H1 (cell line): ENCODE data around the gene FBN1. TPM values are rescaled to one million over a fixed set of nuclear protein-coding genes. Genes with fewer than 3 reads are reported as not detected.

Experiments used
- CTCF ChIA-PET: fragments of 300-600 bp; sonication (Branson Sonifier 250); formaldehyde crosslinking; loops from one replicate; lab custom pipeline; 2021; ENCODE audit not compliant: partially characterized antibody; lab: Charles Lee
- POLR2A ChIA-PET: fragments of 300-600 bp; sonication (Branson Sonifier 250); formaldehyde crosslinking; loops from one replicate; lab custom pipeline; 2021; ENCODE audit warnings: inconsistent platforms; ENCODE audit not compliant: partially characterized antibody; lab: Charles Lee
- DNase-seq, 2 experiments: peaks; one replicate each; pipeline versions ENCODE4 v3.0.0 to v3.0.0-alpha.2; 2010 to 2022; ENCODE audit warnings: low spot score in 2 of 2, low read depth in 1 of 2, mixed read lengths in 1 of 2
- FAIRE-seq: peaks from 2 replicates; lab custom pipeline; 2011; peaks lifted over from hg19 to GRCh38; lab: Jason Lieb, UNC
- H2AFZ ChIP-seq: 2 replicates; pipeline ENCODE4 v1.8.1; 2012; ENCODE audit warnings: low read length, inconsistent platforms
- H2AK5ac ChIP-seq: 2 replicates; pipeline ENCODE4 v1.6.1; 2013; ENCODE audit warnings: low read depth, low read length
- H2BK120ac ChIP-seq: replicated peaks from 2 replicates; pipeline ENCODE3; 2013; ENCODE audit warnings: low read depth, low read length, inconsistent platforms
- H2BK12ac ChIP-seq: 2 replicates; pipeline ENCODE4 v1.6.1; 2013; ENCODE audit warnings: low read depth, low read length
- H2BK15ac ChIP-seq: 2 replicates; pipeline ENCODE4 v1.6.1; 2013; ENCODE audit warnings: low read length
- H2BK20ac ChIP-seq: 2 replicates; pipeline ENCODE4 v1.6.1; 2013; ENCODE audit warnings: low read length
- H2BK5ac ChIP-seq: 2 replicates; pipeline ENCODE4 v1.6.1; 2013; ENCODE audit warnings: low read depth, low read length
- H3K14ac ChIP-seq: 2 replicates; pipeline ENCODE4 v1.6.1; 2013; ENCODE audit warnings: inconsistent platforms; ENCODE audit not compliant: insufficient read length
- H3K18ac ChIP-seq: 2 replicates; pipeline ENCODE4 v1.6.1; 2013; ENCODE audit warnings: low read length; ENCODE audit errors: extremely low read depth
- H3K23ac ChIP-seq: 2 replicates; pipeline ENCODE4 v1.6.1; 2013; ENCODE audit warnings: inconsistent platforms; ENCODE audit not compliant: insufficient read length
- H3K23me2 ChIP-seq: 2 replicates; pipeline ENCODE4 v1.6.1; 2013; ENCODE audit warnings: low read depth, low read length
- H3K27ac ChIP-seq: 2 replicates; pipeline ENCODE4 v1.6.1; 2011; ENCODE audit warnings: low read depth, low read length, inconsistent platforms
- H3K27me3 ChIP-seq, 4 experiments: replicated peaks in 1 of 4; 1 replicate in 1 of 4; 2 replicates in 3 of 4; pipeline versions ENCODE4 v1.6.1 to v1.8.1; 2011 to 2013; ENCODE audit warnings: low read length in 3 of 4, mild to moderate bottlenecking in 3 of 4, inconsistent platforms in 2 of 4, mixed read lengths in 2 of 4, moderate library complexity in 1 of 4; ENCODE audit not compliant: control insufficient read depth in 3 of 4, insufficient read depth in 3 of 4; ENCODE audit errors: extremely low read depth in 1 of 4
- H3K36me3 ChIP-seq, 4 experiments: 2 replicates each; pipeline versions ENCODE4 v1.6.1 to v1.8.1; 2011 to 2013; ENCODE audit warnings: mild to moderate bottlenecking in 4 of 4, low read length in 3 of 4, moderate library complexity in 2 of 4, control low read depth in 1 of 4, inconsistent platforms in 1 of 4; ENCODE audit not compliant: insufficient read depth in 4 of 4, control insufficient read depth in 2 of 4
- H3K4ac ChIP-seq: replicated peaks from 2 replicates; pipeline ENCODE3; 2013; ENCODE audit warnings: low read length, low read depth, mixed read lengths, inconsistent platforms; ENCODE audit not compliant: insufficient read length
- H3K4me1 ChIP-seq, 4 experiments: replicated peaks in 1 of 4; 1 replicate in 1 of 4; 2 replicates in 3 of 4; pipeline versions ENCODE4 v1.6.1 to v1.8.1; 2011 to 2013; ENCODE audit warnings: low read length in 3 of 4, inconsistent platforms in 2 of 4, mixed read lengths in 1 of 4; ENCODE audit not compliant: insufficient read depth in 4 of 4, control insufficient read depth in 3 of 4
- H3K4me2 ChIP-seq, 2 experiments: 2 replicates each; pipeline versions ENCODE4 v1.6.1 to v1.8.1; 2011 to 2013; ENCODE audit warnings: low read depth in 2 of 2, low read length in 2 of 2, control low read depth in 1 of 2, inconsistent platforms in 1 of 2, mild to moderate bottlenecking in 1 of 2; ENCODE audit not compliant: insufficient read depth in 1 of 2
- H3K4me3 ChIP-seq, 4 experiments: fragments of 200-600, 300-600 bp in 1 of 4; sonication (generic), shearing (Covaris generic), sonication (Bioruptor Twin) in 1 of 4; 2 replicates each; pipeline versions ENCODE4 v1.5.1 to v1.8.1; 2011 to 2016; ENCODE audit warnings: low read length in 4 of 4, low read depth in 3 of 4, control low read depth in 2 of 4, inconsistent platforms in 2 of 4, mild to moderate bottlenecking in 2 of 4, mixed read lengths in 1 of 4, moderate library complexity in 1 of 4; ENCODE audit not compliant: insufficient read depth in 2 of 4; ENCODE audit errors: extremely low read depth in 1 of 4
- H3K56ac ChIP-seq: replicated peaks from 2 replicates; pipeline ENCODE3; 2013; ENCODE audit warnings: low read depth, mild to moderate bottlenecking, mixed read lengths, low read length, inconsistent platforms; ENCODE audit not compliant: insufficient read length
- H3K79me1 ChIP-seq: 2 replicates; pipeline ENCODE4 v1.6.1; 2013; ENCODE audit warnings: low read depth, low read length, control low read depth
- H3K79me2 ChIP-seq, 2 experiments: 2 replicates each; pipeline versions ENCODE4 v1.6.1 to v1.8.1; 2012 to 2013; ENCODE audit warnings: low read length in 2 of 2, mild to moderate bottlenecking in 2 of 2, inconsistent platforms in 1 of 2; ENCODE audit not compliant: insufficient read depth in 2 of 2, control insufficient read depth in 1 of 2
- H3K9ac ChIP-seq, 4 experiments: replicated peaks in 1 of 4; 1 replicate in 1 of 4; 2 replicates in 3 of 4; pipeline versions ENCODE4 v1.6.1 to v1.8.1; 2011 to 2013; ENCODE audit warnings: low read depth in 3 of 4, low read length in 3 of 4, control low read depth in 2 of 4, mild to moderate bottlenecking in 2 of 4, moderate library complexity in 2 of 4, inconsistent platforms in 1 of 4; ENCODE audit errors: extremely low read depth in 1 of 4
- H3K9me3 ChIP-seq, 2 experiments: 2 replicates each; pipeline versions ENCODE4 v1.6.1 to v1.8.1; 2012 to 2013; ENCODE audit warnings: mild to moderate bottlenecking in 2 of 2, moderate library complexity in 2 of 2, control low read depth in 1 of 2, inconsistent platforms in 1 of 2, low read depth in 1 of 2, low read length in 1 of 2, mixed read lengths in 1 of 2; ENCODE audit not compliant: insufficient read depth in 2 of 2
- H4K20me1 ChIP-seq, 2 experiments: replicated peaks in 1 of 2; 2 replicates each; pipeline versions ENCODE3 to v1.8.1; 2011 to 2013; ENCODE audit warnings: inconsistent platforms in 2 of 2, low read length in 2 of 2, mild to moderate bottlenecking in 1 of 2; ENCODE audit not compliant: insufficient read depth in 2 of 2, control insufficient read depth in 1 of 2
- H4K5ac ChIP-seq: 2 replicates; pipeline ENCODE4 v1.6.1; 2013; ENCODE audit warnings: low read length, low read depth, mixed read lengths, inconsistent platforms; ENCODE audit not compliant: insufficient read length
- H4K8ac ChIP-seq: 2 replicates; pipeline ENCODE4 v1.8.0; 2013; ENCODE audit warnings: mild to moderate bottlenecking, moderate library complexity, low read length, inconsistent platforms; ENCODE audit not compliant: insufficient read depth; ENCODE audit errors: extremely low read depth
- H4K91ac ChIP-seq: replicated peaks from 2 replicates; pipeline ENCODE3; 2013; ENCODE audit warnings: low read length, mixed read lengths, inconsistent platforms; ENCODE audit not compliant: insufficient read length
- JUN ChIP-seq: IDR thresholded peaks from 2 replicates; pipeline ENCODE4 v1.6.1; 2011; ENCODE audit warnings: low read depth, mild to moderate bottlenecking, improper control_type of control experiment, low read length
- KDM5A ChIP-seq: fragments of 200-600 bp; IDR thresholded peaks from 2 replicates; pipeline ENCODE4 v1.7.1; 2012; ENCODE audit warnings: mild to moderate bottlenecking, low read length, inconsistent platforms, mixed read lengths
- MAFK ChIP-seq: IDR thresholded peaks from 2 replicates; pipeline ENCODE4 v1.6.1; 2012; ENCODE audit warnings: low read depth, mild to moderate bottlenecking, improper control_type of control experiment, low read length
- RAD21 ChIP-seq, 2 experiments: IDR thresholded peaks in 1 of 2; conservative IDR thresholded peaks in 1 of 2; 2 replicates each; pipeline ENCODE4 v1.6.1; 2011; ENCODE audit warnings: low read depth in 2 of 2, low read length in 2 of 2, improper control_type of control experiment in 1 of 2, inconsistent platforms in 1 of 2, mild to moderate bottlenecking in 1 of 2, moderate library complexity in 1 of 2
- RXRA ChIP-seq: IDR thresholded peaks from 2 replicates; pipeline ENCODE4 v1.6.1; 2011; ENCODE audit warnings: low read depth, mild to moderate bottlenecking, low read length, moderate library complexity; ENCODE audit not compliant: insufficient read depth
- SP1 ChIP-seq: IDR thresholded peaks from 2 replicates; pipeline ENCODE4 v1.6.1; 2011; ENCODE audit warnings: low read depth, low read length
- SP4 ChIP-seq: IDR thresholded peaks from 2 replicates; pipeline ENCODE4 v1.6.1; 2012; ENCODE audit warnings: low read length, inconsistent platforms
- TBP ChIP-seq: IDR thresholded peaks from 2 replicates; pipeline ENCODE4 v1.6.1; 2011; ENCODE audit warnings: low read depth, low read length, improper control_type of control experiment
- WGBS, 2 experiments: shearing (Covaris generic) in 1 of 2; methylation state at CpG; one replicate each; pipeline versions ENCODE4 v1.1.6 to v1.1.7; 2013 to 2015; ENCODE audit warnings: low lambda C conversion rate in 2 of 2, mixed read lengths in 2 of 2, inconsistent platforms in 1 of 2, low coverage in 1 of 2, missing lambda C conversion rate in 1 of 2; ENCODE audit not compliant: insufficient replicate concordance in 2 of 2, insufficient coverage in 1 of 2, insufficient read length in 1 of 2; ENCODE audit errors: extremely low coverage in 1 of 2, missing lambda C conversion rate in 1 of 2; 5-methylcytosine and 5-hydroxymethylcytosine counted together
- polyA plus RNA-seq, 7 experiments: library from polyadenylated mRNA; depleted of rRNA in 3 of 7; stranded (reverse) in 5 of 7; unstranded in 2 of 7; fragments of >200 nt in 5 of 7; fragments of 200-250 nt in 2 of 7; gene quantifications; 1 replicate in 5 of 7; 2 replicates in 1 of 7; 4 replicates in 1 of 7; pipeline versions ENCODE4 v1.2.1 to v1.2.3, GENCODE V29; 2011 to 2013; ENCODE audit warnings: missing spikeins in 2 of 7, mixed read lengths in 2 of 7
- total RNA-seq: library from RNA; stranded (reverse); fragmentation: NEBNext Ultra II Directional; extraction: Animal tissue kit (Norgen Biotek cat#: 25700); gene quantifications from 2 replicates; pipeline ENCODE4 v1.2.1, GENCODE V29; 2021
- TF ChIP-seq, protein P1 (sequence below): IDR thresholded peaks from 2 replicates; pipeline ENCODE4 v1.6.1; 2011; ENCODE audit warnings: low read length, improper control_type of control experiment
- TF ChIP-seq, protein P2 (sequence below): IDR thresholded peaks from 2 replicates; pipeline ENCODE4 v1.6.1; 2011; ENCODE audit warnings: low read depth, mild to moderate bottlenecking, low read length; ENCODE audit not compliant: insufficient read depth

The FBN1 gene
- total and polyA plus RNA-seq, 2 of the 8 experiments (the other 6 are each of a cell fraction or from before 2014, with no cell fraction given) = 3.0 to 4.0 TPM

DNA sequence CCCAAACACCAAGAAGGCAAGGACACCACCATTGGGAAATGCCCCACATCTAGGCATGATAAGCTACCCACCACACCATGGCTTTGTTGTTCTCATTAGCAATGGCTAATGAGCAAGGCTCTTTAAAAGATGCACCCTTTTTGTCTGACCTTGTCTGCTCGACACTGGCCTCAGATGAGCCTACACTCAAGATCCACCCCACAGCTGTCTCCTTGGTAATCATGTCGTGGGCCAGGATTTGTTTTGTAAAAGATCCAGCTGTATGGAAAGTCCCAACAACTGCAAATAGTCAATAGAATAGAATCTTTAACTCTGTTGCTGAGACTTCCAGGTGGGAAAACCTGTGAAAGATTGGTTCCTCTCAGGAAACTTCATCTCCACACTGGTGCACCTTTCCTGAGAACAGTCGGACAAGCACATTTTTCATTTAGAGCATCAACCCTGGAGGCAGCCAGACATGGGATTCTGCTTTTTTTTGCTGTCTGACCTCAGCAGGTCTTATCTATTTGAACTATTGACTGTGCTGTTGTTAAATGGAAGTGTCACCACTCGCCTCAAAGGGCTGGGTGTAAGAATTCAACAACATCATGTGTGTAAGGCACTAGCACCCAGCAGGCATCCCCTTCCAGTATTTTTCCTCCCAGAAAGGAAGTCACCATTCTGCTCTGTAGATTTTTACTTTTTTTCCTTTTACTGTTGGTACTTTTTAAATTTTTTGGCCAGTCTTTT is 278.8 kb downstream of the FBN1 start:
- 89% methylated on average over 4 of the region's 4 CpGs; no CpG with 5 or more reads in 1 of the 2 experiments for WGBS, 2 experiments

More for the DNA sequence above, 278.8 kb downstream of the FBN1 start:
- CTCF ChIA-PET = interaction anchor here (1.0 to 1.9 kb wide), 3 partner anchors 9 to 141 kb away, joined by 3 to 5 read pairs (median 4); no protein-coding TSS in a partner anchor
- Histone ChIP-seq H2BK15ac (no peak overlapping the region), H3K23me2 (no peaks in the 10 kb centered on the region), H3K18ac (no peak overlapping the region), H2BK5ac (no peak overlapping the region), H3K14ac (no peak overlapping the region), H3K9me3 (no peaks in the 10 kb centered on the region), H3K4me2 (no peak overlapping the region), H3K79me2 (no peaks in the 10 kb centered on the region), H3K79me1 (no peaks in the 10 kb centered on the region), H2BK12ac (no peak overlapping the region), H4K91ac (no peak overlapping the region), H3K4me1 (no peaks in the 10 kb centered on the region), H2BK120ac (no peak overlapping the region), H3K4ac (no peak overlapping the region), H3K36me3 (no peaks in the 10 kb centered on the region), H3K9ac (no peak overlapping the region), H3K4me3 (no peak overlapping the region), H3K56ac (no peak overlapping the region), H3K23ac (no peak overlapping the region), H4K5ac (no peak overlapping the region)
- FAIRE-seq (no peak), DNase-seq (no peak)
- TF ChIP-seq SP4 (no peak), RXRA (no peak), SP1 (no peak), TBP (no peak), RAD21 (IDR thresholded peaks at IDR 0.05 in 1 of 2, conservative IDR thresholded peaks at IDR 0.05 in 1 of 2; ENCODE audit: low read depth in 2 of 2, low read length in 2 of 2) (no peak), KDM5A (no peak), JUN (no peak), MAFK (no peak)
- TF ChIP-seq, protein P1, sequence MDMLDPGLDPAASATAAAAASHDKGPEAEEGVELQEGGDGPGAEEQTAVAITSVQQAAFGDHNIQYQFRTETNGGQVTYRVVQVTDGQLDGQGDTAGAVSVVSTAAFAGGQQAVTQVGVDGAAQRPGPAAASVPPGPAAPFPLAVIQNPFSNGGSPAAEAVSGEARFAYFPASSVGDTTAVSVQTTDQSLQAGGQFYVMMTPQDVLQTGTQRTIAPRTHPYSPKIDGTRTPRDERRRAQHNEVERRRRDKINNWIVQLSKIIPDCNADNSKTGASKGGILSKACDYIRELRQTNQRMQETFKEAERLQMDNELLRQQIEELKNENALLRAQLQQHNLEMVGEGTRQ = no peak
- TF ChIP-seq, protein P2, sequence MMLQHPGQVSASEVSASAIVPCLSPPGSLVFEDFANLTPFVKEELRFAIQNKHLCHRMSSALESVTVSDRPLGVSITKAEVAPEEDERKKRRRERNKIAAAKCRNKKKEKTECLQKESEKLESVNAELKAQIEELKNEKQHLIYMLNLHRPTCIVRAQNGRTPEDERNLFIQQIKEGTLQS = no peak
- TF ChIP-seq, all 59 proteins: peak for 0
- H3K27me3 ChIP-seq = no peaks in the 10 kb centered on the region
- POLR2A ChIA-PET = no interaction called here
- no peak overlapping the region for H4K8ac ChIP-seq
- H4K20me1 ChIP-seq = no peaks in the 10 kb centered on the region
- H2AK5ac ChIP-seq = no peak overlapping the region
- H2BK20ac ChIP-seq = no peak overlapping the region
- H2AFZ ChIP-seq = no peak overlapping the region
- no peak overlapping the region for H3K27ac ChIP-seq
